H9 (cell line): ENCODE measurements around the gene MLST8. TPM values are rescaled to one million over a fixed set of nuclear protein-coding genes. Genes with fewer than 3 reads are reported as not detected.

Experiments
- DNase-seq: peaks from one replicate; pipeline ENCODE4 v3.0.0-alpha.2; 2017
- H2AFZ ChIP-seq: one replicate; pipeline ENCODE4 v1.6.1; 2013; ENCODE audit warnings: mild to moderate bottlenecking, low read length, control low read depth, moderate library complexity
- H2AK5ac ChIP-seq: 2 replicates; pipeline ENCODE4 v1.6.1; 2013; ENCODE audit warnings: low read length, control low read depth, mixed read lengths; ENCODE audit not compliant: insufficient read length
- H2BK120ac ChIP-seq: one replicate; pipeline ENCODE4 v1.6.1; 2013; ENCODE audit warnings: low read depth, mild to moderate bottlenecking, low read length, control low read depth, inconsistent platforms; ENCODE audit not compliant: poor library complexity, severe bottlenecking
- H2BK12ac ChIP-seq: 2 replicates; pipeline ENCODE4 v1.6.1; 2013; ENCODE audit warnings: low read length, control low read depth, mixed read lengths, low read depth; ENCODE audit not compliant: insufficient read length
- H2BK15ac ChIP-seq: 2 replicates; pipeline ENCODE4 v1.6.1; 2013; ENCODE audit warnings: low read depth, low read length, control low read depth
- H2BK20ac ChIP-seq: one replicate; pipeline ENCODE4 v1.6.1; 2013; ENCODE audit warnings: low read depth, mild to moderate bottlenecking, low read length, control low read depth, inconsistent platforms; ENCODE audit not compliant: poor library complexity, severe bottlenecking
- H2BK5ac ChIP-seq: 2 replicates; pipeline ENCODE4 v1.6.1; 2013; ENCODE audit warnings: low read length, control low read depth, mixed read lengths; ENCODE audit not compliant: insufficient read length
- H3K14ac ChIP-seq: 2 replicates; pipeline ENCODE4 v1.6.1; 2013; ENCODE audit warnings: low read length, control low read depth; ENCODE audit not compliant: insufficient read depth
- H3K18ac ChIP-seq: 2 replicates; pipeline ENCODE4 v1.6.1; 2013; ENCODE audit warnings: low read depth, mild to moderate bottlenecking, mixed read lengths, low read length, control low read depth; ENCODE audit not compliant: insufficient read length
- H3K23ac ChIP-seq: 2 replicates; pipeline ENCODE4 v1.6.1; 2013; ENCODE audit warnings: low read length, control low read depth, mixed read lengths, low read depth; ENCODE audit not compliant: insufficient read length
- H3K23me2 ChIP-seq: 2 replicates; pipeline ENCODE4 v1.6.1; 2013; ENCODE audit warnings: low read depth, mild to moderate bottlenecking, mixed read lengths, low read length, control low read depth; ENCODE audit not compliant: insufficient read length, poor library complexity, severe bottlenecking
- H3K27ac ChIP-seq: 2 replicates; pipeline ENCODE4 v1.5.1; 2013; ENCODE audit warnings: low read length, control low read depth, mixed read lengths, low read depth; ENCODE audit not compliant: insufficient read length
- H3K27me3 ChIP-seq: 2 replicates; pipeline ENCODE4 v1.6.1; 2013; ENCODE audit warnings: low read length, control low read depth, inconsistent platforms; ENCODE audit not compliant: insufficient read depth
- H3K4ac ChIP-seq: 2 replicates; pipeline ENCODE4 v1.6.1; 2013; ENCODE audit warnings: low read depth, mild to moderate bottlenecking, control low read depth, inconsistent platforms, low read length, moderate library complexity
- H3K4me1 ChIP-seq: 2 replicates; pipeline ENCODE4 v1.6.1; 2013; ENCODE audit warnings: low read length, control low read depth, inconsistent platforms; ENCODE audit not compliant: insufficient read depth
- H3K4me2 ChIP-seq: 2 replicates; pipeline ENCODE4 v1.6.1; 2013; ENCODE audit warnings: low read length, control low read depth, mixed read lengths; ENCODE audit not compliant: insufficient read length, insufficient read depth
- H3K56ac ChIP-seq: 2 replicates; pipeline ENCODE4 v1.6.1; 2013; ENCODE audit warnings: low read depth, mild to moderate bottlenecking, mixed read lengths, low read length, control low read depth; ENCODE audit not compliant: insufficient read length
- H3K79me1 ChIP-seq: 2 replicates; pipeline ENCODE4 v1.6.1; 2013; ENCODE audit warnings: low read depth, mild to moderate bottlenecking, moderate library complexity, low read length, control low read depth, inconsistent platforms; ENCODE audit not compliant: insufficient read depth, poor library complexity, severe bottlenecking
- H3K79me2 ChIP-seq: 2 replicates; pipeline ENCODE4 v1.6.1; 2013; ENCODE audit warnings: low read length, control low read depth, inconsistent platforms; ENCODE audit not compliant: insufficient read depth
- H3K9ac ChIP-seq: 2 replicates; pipeline ENCODE4 v1.6.1; 2013; ENCODE audit warnings: low read length, control low read depth, mixed read lengths; ENCODE audit not compliant: insufficient read length; ENCODE audit errors: extremely low read depth
- H3K9me3 ChIP-seq: one replicate; pipeline ENCODE4 v1.6.1; 2013; ENCODE audit warnings: low read depth, low read length, inconsistent platforms; ENCODE audit not compliant: control insufficient read depth
- H3T11ph ChIP-seq: one replicate; pipeline ENCODE4 v1.6.1; 2013; ENCODE audit warnings: mild to moderate bottlenecking, low read length, control low read depth, inconsistent platforms
- H4K20me1 ChIP-seq: one replicate; pipeline ENCODE4 v1.6.1; 2013; ENCODE audit not compliant: control insufficient read depth, insufficient read length, insufficient read depth
- H4K5ac ChIP-seq: 2 replicates; pipeline ENCODE4 v1.6.1; 2013; ENCODE audit warnings: low read depth, mild to moderate bottlenecking, mixed read lengths, low read length, control low read depth; ENCODE audit not compliant: insufficient read length
- H4K8ac ChIP-seq: replicated peaks from 2 replicates; pipeline ENCODE4 v1.6.1; 2013; ENCODE audit warnings: low read length, control low read depth, mixed read lengths, low read depth; ENCODE audit not compliant: insufficient read length
- H4K91ac ChIP-seq: 2 replicates; pipeline ENCODE4 v1.6.1; 2013; ENCODE audit warnings: low read depth, mild to moderate bottlenecking, moderate library complexity, mixed read lengths, low read length, control low read depth; ENCODE audit not compliant: insufficient read length
- H3K27ac Mint-ChIP-seq, 3 experiments: 2 replicates in 2 of 3; 3 replicates in 1 of 3; pipeline ENCODE4 v1.8.0; 2020 to 2021; ENCODE audit warnings: mixed read lengths in 3 of 3, mild to moderate bottlenecking in 1 of 3, moderate library complexity in 1 of 3
- H3K27me3 Mint-ChIP-seq: 2 replicates; pipeline ENCODE4 v1.8.0; 2021; ENCODE audit warnings: low read depth, mild to moderate bottlenecking, moderate library complexity, mixed read lengths
- H3K36me3 Mint-ChIP-seq, 3 experiments: 2 replicates in 2 of 3; 3 replicates in 1 of 3; pipeline ENCODE4 v1.8.0; 2020 to 2021; ENCODE audit warnings: low read depth in 3 of 3, mixed read lengths in 3 of 3; ENCODE audit not compliant: insufficient read depth in 1 of 3
- H3K4me1 Mint-ChIP-seq, 2 experiments: 2 replicates each; pipeline ENCODE4 v1.8.0; 2020; ENCODE audit warnings: mixed read lengths in 2 of 2
- H3K4me3 Mint-ChIP-seq, 2 experiments: 2 replicates in 1 of 2; 3 replicates in 1 of 2; pipeline ENCODE4 v1.8.0; 2020 to 2021; ENCODE audit warnings: mild to moderate bottlenecking in 2 of 2, mixed read lengths in 2 of 2, moderate library complexity in 1 of 2
- H3K9me3 Mint-ChIP-seq, 2 experiments: 2 replicates in 1 of 2; 3 replicates in 1 of 2; pipeline ENCODE4 v1.8.0; 2020; ENCODE audit warnings: mild to moderate bottlenecking in 2 of 2, mixed read lengths in 2 of 2, moderate library complexity in 1 of 2
- CTCF ChIP-seq: fragments of 200-600 bp; sonication (generic); conservative IDR thresholded peaks from 3 replicates; pipeline ENCODE4 v1.8.0; 2021; ENCODE audit warnings: antibody characterized with exemption, mild to moderate bottlenecking
- WGBS: extraction: QIAGEN DNeasy Blood & Tissue Kit; methylation state at CpG from one replicate; pipeline ENCODE4 v1.1.7; 2013; ENCODE audit warnings: missing lambda C conversion rate, low lambda C conversion rate, mixed read lengths; ENCODE audit not compliant: insufficient read length; ENCODE audit errors: extremely low coverage; 5-methylcytosine and 5-hydroxymethylcytosine counted together
- total RNA-seq: library from RNA; stranded (reverse); gene quantifications from 2 replicates; pipeline ENCODE4 v1.2.1, GENCODE V29; 2021

The MLST8 gene
- total RNA-seq, 1 experiment from 2014 or later = 74.5 TPM

GRCh38 chr16:2160915-2161551 lies 44.2 kb upstream of the MLST8 start:
- Histone ChIP-seq H3K4me1 (no peaks in the 10 kb centered on the region; the same call in 1 of the 2 replicates), H3K79me2 (peaks cover 47% of the 10 kb centered on the region; the same call in 1 of the 2 replicates), H2BK12ac (no peak overlapping the region), H2BK20ac (no peak overlapping the region), H3K27ac (no peak overlapping the region), H3K23ac (no peak overlapping the region), H3T11ph (no peak overlapping the region), H4K5ac (no peak overlapping the region), H3K14ac (peak overlapping the region; percentile 23; the same call in 1 of the 2 replicates), H2BK5ac (no peak overlapping the region), H4K8ac (no peak overlapping the region), H3K9ac (no peak overlapping the region), H3K23me2 (peaks cover 5% of the 10 kb centered on the region), H3K4ac (no peak overlapping the region), H2BK120ac (no peak overlapping the region), H4K20me1 (peaks cover 2% of the 10 kb centered on the region), H3K18ac (no peak overlapping the region), H3K27me3 (no peaks in the 10 kb centered on the region), H3K56ac (no peak overlapping the region), H2BK15ac (no peak overlapping the region), H4K91ac (no peak overlapping the region), H2AFZ (no peak overlapping the region), H3K9me3 (no peaks in the 10 kb centered on the region), H2AK5ac (no peak overlapping the region), H3K4me2 (no peak overlapping the region), H3K79me1 (peaks cover 17% of the 10 kb centered on the region)
- DNase-seq = no peak
- H3K4me1 Mint-ChIP-seq = peaks cover 16 to 30% of the 10 kb centered on the region in 2 experiments
- TF ChIP-seq CTCF = no peak
- no CpG with 5 or more reads among the region's 20 CpGs for WGBS
- H3K27ac Mint-ChIP-seq = 0 out of 7 replicates have a peak overlapping the region, but pooled peaks of 1 of the 3 experiments have one; percentile 34
- no peaks in the 10 kb centered on the region for H3K27me3 Mint-ChIP-seq
- H3K4me3 Mint-ChIP-seq = no peak overlapping the region
- peaks cover 11 to 28% (median 14%) of the 10 kb centered on the region in 3 experiments for H3K36me3 Mint-ChIP-seq
- no peaks in the 10 kb centered on the region for H3K9me3 Mint-ChIP-seq
